Measurements from ENCODE around the gene FBXW5.

Gene FBXW5

DNA sequence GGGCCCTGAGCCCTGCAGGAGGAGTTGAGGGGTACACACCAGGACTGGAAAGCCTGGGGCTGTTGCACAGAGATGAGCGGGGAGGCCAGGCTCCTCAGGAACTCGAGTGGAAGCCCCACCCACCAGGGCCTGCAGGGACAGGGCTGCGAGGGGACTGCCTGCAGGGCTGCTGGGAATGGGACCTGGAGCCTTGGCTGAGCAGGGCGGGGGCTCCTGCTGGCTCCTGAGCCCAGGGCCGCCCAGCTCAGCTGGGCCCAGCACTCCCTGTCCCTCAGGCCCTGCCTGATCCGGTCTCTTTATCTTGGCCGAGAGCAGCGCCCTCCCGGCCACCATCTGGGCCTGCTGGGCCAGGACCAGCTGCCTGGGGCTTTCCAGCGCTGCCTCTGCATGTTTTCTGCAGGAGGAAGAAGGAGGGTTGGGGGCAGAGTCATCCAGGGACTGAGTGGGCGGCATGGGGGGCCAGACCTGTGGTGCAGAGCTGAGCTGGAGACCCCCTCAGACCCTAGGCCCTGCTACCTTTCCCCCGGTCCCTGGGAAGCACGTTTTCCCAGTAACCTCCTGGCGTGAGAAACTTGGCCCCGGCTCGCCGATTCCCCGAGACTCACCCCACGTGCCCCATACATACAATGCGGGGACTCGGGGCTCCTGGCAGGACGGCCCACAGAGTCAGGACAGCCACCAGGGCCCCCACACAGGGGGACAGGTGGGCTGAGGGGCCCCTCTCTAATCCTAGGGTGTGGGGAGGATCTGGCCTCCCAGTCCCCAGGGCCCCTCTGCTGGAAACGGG is 16.9 kb upstream of the FBXW5 start:
- DNase-seq, result no peak

GRCh38 chr9:136960938-136961275 is 16.4 kb upstream of the FBXW5 start:
- no peak for DNase-seq

- DNase-seq, result no peak
These were observed 15.8 kb upstream of the FBXW5 start for GRCh38 chr9:136960212-136960937.

DNA sequence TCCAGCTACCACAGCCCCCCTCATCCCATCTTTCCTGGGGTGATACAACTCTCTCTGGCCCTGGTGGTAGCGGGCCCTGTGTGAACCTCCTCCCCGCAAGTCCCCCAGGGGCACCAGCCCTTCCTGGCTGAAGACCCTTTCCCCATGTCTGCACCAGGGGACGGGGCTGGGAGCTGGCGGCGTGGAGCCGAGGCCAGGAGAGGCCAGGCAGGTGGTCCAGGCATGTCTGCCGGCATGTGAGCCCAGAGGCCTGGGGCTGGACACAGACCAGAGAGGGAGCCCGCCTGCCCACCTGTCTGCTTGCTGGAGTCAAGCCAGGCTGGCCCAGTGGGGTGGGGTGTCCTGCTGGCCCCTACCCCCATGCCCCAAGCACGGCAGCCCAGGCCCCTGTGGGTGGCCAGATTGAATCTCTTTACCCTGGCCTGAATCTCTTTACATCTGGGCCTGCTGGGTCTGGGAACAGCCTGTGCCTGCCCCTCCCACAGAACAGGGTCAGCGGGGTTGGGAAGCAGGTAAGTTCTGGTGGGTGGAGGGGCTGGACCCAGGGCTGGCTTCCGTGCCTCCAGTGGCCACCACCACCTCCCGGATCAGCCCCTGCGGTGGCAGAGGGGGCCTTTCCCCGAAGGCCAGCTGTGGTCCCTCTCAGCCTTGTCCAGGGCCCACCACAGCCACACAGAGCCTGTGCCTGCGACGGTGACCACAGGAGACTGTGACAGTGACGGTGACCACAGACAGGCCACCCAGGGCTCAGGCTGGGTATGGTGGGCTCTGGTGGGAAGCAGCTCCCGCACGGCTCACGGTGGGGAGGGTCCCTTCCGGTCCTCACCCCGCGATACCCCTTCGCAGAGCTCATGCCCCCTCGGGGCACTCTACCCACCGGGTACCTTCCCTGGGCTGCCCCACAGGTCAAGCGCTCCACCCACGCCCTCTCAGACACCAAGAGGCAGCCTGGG is 14.6 kb upstream of the FBXW5 start:
- no peak for DNase-seq

DNA sequence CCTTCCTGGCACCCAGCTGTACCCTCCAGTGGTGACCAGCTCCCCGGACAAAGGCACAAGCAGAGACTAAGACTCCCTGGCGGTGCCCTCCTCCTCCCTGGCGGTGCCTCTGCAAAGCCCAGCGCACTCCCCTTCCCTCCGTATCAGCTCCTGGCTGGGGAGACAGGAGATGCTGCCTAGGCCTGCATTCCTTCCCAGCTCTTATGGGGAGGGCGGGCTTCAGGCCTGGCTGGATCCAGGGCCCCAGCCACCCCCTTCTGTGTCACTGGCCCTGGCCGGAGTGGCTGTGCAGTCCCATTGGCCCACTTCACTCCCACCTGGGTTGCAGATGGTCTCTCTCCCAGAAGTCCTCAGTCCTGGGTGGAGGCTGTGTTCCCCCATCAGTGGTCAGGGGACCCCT is 13.9 kb upstream of the FBXW5 start:
- no peak for DNase-seq

GRCh38 chr9:136957901-136958300 is 13.4 kb upstream of the FBXW5 start:
- no peak for DNase-seq

- no peak for DNase-seq
These were observed 12.9 kb upstream of the FBXW5 start for GRCh38 chr9:136957461-136957860.

GRCh38 chr9:136956604-136957003 is 12.1 kb upstream of the FBXW5 start:
- DNase-seq, result no peak

GRCh38 chr9:136955943-136956335 is 11.4 kb upstream of the FBXW5 start:
- DNase-seq, result no peak

- no peak for DNase-seq
These were observed 10.8 kb upstream of the FBXW5 start for GRCh38 chr9:136955202-136955942.

GRCh38 chr9:136954270-136955083 is 9.9 kb upstream of the FBXW5 start:
- DNase-seq, result no peak

DNA sequence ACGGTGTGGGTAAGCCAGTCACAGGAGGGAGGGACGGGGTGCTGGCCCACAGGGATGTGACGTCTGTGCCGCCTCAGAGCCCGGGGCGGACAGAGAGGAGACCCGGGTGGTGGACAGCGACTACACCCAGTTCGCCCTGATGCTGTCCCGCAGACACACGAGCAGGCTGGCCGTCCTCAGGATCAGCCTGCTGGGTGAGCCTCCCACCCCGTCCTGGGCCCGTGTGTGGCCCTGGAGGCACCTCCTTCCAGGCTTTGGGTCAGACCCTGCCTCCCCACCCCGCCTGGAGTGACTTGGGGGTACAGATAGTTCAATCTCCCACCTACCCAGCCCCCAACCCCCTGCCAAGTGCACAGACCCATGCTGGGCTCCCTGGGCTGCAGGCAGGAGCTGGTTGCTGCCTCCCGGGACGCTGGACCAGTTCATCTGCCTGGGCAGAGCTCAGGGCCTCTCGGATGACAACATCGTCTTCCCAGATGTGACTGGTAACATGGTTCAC is 9.3 kb upstream of the FBXW5 start:
- no peak for DNase-seq

DNA sequence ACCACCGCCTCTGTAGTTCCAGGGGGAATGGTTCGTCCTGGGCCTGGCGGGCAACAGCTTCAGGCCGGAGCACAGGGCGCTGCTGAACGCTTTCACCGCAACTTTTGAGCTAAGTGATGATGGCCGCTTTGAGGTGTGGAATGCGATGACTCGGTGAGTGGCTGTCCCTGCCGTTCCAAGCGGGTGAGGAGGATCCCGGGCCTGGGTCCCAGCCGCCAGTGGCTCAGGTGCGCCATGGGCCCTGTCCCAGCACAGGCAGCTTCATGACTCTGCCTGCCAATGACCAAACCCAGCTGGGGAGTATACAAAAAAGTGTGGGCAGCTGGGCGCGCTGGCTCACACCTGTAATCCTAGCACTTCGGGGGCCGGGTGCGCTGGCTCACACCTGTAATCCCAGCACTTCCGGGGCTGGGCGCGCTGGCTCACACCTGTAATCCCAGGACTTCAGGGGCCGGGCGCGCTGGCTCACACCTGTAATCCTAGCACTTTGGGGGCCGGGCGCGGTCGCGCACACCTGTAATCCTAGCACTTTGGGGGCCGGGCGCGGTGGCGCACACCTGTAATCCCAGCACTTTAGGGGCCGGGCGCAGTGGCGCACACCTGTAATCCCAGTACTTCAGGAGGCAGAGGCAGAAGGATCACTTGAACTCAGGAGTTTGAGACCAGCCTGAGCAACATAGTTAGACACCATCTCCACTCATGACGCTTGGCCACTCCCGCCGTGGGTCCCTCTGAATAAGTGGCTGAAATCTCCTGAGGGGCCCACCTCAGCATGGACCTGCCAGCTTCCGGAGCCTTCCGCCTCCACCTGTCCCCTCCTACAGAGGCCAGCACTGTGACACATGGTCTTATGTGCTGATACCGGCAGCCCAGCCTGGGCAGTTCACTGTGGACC is 8.6 kb upstream of the FBXW5 start:
- no peak for DNase-seq

DNA sequence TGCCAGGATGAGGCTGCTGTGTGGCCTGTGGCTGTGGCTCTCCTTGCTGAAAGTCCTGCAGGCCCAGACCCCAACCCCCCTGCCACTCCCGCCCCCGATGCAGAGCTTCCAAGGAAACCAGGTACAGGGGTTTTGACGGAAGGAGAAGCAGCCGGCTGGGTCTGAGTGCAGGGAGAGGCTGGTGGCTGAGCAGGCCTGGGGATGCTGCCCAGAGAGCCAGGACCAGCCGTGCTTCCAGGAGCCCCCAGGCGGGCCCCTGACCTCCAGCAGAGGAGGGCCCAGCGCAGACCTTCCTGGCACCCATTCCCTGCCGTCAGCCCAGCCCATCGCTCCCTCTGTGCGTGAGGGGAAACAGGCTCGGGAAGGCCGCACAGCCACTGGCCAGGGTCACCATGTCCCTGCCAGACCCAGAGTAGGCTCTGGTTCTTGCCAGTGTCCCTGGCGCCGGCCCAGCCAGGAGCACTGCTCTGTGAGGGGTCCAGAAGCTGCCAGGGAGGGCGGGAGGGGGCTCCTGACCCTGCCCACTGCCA is 7.8 kb upstream of the FBXW5 start:
- no peak for DNase-seq

GRCh38 chr9:136951541-136952320 is 7.2 kb upstream of the FBXW5 start, which contains the start of gene LCN12:
Gene LCN12, plus strand, starts transcription at chr9:136952273. Its CDS starts 55 bp downstream, at chr9:136952328.
- no peak for DNase-seq

DNA sequence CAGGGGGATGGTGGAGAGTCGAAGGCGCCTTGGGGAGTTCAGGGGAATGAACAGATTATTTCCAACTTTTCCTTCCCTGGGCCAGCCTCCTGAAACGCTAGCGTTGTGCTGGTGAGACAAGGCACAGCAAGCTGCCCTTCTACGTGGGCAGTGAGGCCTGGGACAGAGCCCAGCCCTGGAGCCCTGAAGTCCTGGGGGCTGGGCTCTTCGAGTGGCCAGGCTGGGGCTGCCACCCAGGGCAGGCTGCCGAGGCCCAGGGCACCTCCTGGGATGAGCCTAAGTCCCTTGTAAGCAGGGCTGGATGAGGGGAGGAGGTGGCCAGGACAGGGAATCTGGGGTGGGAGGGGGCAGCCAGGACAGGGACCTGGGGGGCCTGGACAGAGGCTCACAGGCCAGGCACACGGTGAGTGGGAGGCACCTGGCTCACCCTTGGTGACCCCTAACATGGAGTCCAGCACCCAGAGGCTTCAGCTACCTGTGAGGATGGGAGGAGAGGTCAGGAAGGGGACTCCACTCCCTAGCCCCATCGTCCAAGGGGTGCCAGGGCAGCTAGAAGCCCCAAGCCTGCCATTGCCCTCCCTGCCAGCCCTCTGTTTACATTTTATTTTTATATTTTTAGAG is 6.2 kb upstream of the FBXW5 start:
- DNase-seq, result no peak

DNA sequence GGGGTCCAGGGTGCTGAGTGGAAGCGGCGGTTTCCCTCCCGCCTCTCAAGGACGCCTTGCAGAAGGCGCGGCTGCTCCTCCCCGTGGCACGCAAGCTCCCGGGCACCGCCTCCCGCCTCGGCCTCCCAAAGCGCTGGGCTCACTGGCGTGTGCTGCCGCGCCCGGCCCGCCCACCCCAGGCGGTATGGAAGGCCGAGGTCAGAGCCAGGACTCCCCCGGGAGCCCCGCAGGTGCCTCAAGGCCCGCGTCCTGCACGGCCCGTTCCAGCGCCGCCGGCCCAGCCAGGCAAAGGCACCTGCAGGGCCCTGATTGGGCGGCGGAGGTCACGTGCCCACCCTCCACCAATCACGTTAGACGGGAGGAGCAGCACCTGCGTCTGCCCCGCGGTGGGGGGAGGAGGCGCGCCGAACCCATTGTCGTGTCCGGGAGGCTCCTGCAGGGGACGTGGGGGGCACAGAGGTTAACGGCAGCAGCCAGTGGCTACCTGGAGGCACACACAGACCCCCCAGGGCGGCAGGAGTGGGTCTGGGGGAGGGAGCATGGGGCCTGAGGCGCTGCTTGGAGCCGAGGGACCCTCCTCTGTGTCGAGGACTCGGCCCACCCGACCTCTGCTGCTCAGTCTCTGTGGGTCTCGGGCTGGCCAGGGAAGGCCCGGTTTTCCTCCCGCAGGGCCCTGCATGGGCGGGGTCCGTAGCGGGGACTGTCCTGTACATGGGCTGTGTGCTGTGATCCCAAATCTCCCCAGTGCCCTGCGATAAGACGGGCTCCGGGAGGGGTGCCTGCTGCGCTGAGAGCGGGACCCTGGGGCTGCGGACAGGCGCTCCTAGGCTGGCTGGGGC is 5.5 kb upstream of the FBXW5 start:
- DNase-seq, result peak; percentile 77
